Stomach (tissue), 4 donors: Measurements from ENCODE around the gene TMEM123.
"Not testable (repeated sequence)": the region's sequence is repeated elsewhere in the genome, so short reads cannot be mapped to it uniquely, and the experiment has no call there.

ENCODE experiments used
- POLR2A ChIP-seq, 4 donors: fragments of 450-650 bp; IDR thresholded peaks; one replicate each; pipeline ENCODE4 v1.6.1; 2016; ENCODE audit warnings: antibody characterized with exemption in 4 of 4, control low read depth in 2 of 4, mild to moderate bottlenecking in 1 of 4, moderate library complexity in 1 of 4
- POLR2AphosphoS5 ChIP-seq, 3 donors: sonication (generic); formaldehyde crosslinking; IDR thresholded peaks; one replicate each; pipeline ENCODE4 v1.6.1; 2016; ENCODE audit warnings: antibody characterized with exemption in 3 of 3
- TF ChIP-seq, protein P1 (sequence below), 7 experiments: fragments of 450-650 bp in 4 of 7; fragments of 200-600 bp in 3 of 7; sonication (generic) in 3 of 7; IDR thresholded peaks; one replicate each; pipeline ENCODE4 v1.5.1; 2016 to 2019; ENCODE audit warnings: antibody characterized with exemption in 7 of 7, control low read depth in 2 of 7, mild to moderate bottlenecking in 1 of 7

- TF ChIP-seq, protein P1, sequence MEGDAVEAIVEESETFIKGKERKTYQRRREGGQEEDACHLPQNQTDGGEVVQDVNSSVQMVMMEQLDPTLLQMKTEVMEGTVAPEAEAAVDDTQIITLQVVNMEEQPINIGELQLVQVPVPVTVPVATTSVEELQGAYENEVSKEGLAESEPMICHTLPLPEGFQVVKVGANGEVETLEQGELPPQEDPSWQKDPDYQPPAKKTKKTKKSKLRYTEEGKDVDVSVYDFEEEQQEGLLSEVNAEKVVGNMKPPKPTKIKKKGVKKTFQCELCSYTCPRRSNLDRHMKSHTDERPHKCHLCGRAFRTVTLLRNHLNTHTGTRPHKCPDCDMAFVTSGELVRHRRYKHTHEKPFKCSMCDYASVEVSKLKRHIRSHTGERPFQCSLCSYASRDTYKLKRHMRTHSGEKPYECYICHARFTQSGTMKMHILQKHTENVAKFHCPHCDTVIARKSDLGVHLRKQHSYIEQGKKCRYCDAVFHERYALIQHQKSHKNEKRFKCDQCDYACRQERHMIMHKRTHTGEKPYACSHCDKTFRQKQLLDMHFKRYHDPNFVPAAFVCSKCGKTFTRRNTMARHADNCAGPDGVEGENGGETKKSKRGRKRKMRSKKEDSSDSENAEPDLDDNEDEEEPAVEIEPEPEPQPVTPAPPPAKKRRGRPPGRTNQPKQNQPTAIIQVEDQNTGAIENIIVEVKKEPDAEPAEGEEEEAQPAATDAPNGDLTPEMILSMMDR (IDR thresholded peaks at IDR 0.05) = not testable (repeated sequence)
- TF ChIP-seq POLR2AphosphoS5, POLR2A (IDR thresholded peaks at IDR 0.05): not testable (repeated sequence)
Observed at GRCh38 chr11:102444142-102444541, 8.4 kb downstream of the TMEM123 start.
